Kidney epithelial cell (primary cell): Measurements from ENCODE around the gene MYO1F. TPM values are rescaled to one million over a fixed set of nuclear protein-coding genes. Genes with fewer than 3 reads are reported as not detected.

Experiments used
- DNase-seq: peaks from one replicate; pipeline ENCODE4 v3.0.0-alpha.2; 2010; ENCODE audit warnings: low read depth
- H3K27me3 ChIP-seq: 2 replicates; pipeline ENCODE4 v1.6.0; 2011; ENCODE audit warnings: low read length; ENCODE audit not compliant: control insufficient read depth, insufficient read depth
- H3K36me3 ChIP-seq: 2 replicates; pipeline ENCODE4 v1.5.1; 2011; ENCODE audit warnings: low read length; ENCODE audit not compliant: control insufficient read depth, insufficient read depth
- H3K4me3 ChIP-seq: 2 replicates; pipeline ENCODE4 v1.5.1; 2011; ENCODE audit warnings: low read depth, mild to moderate bottlenecking, control low read depth, low read length
- total RNA-seq: library from RNA; depleted of rRNA; stranded (reverse); fragments of >200 nt; gene quantifications from 2 replicates; pipeline ENCODE4 v1.2.3, GENCODE V29; 2015
- TF ChIP-seq, protein P1 (sequence below): IDR thresholded peaks from 2 replicates; pipeline ENCODE4 v1.5.1; 2011; ENCODE audit warnings: mild to moderate bottlenecking, moderate library complexity, low read length, control low read depth, inconsistent platforms; ENCODE audit not compliant: insufficient read depth, poor library complexity, severe bottlenecking

MYO1F gene
- total RNA-seq, 1 donor from 2014 or later: 0.08 TPM

DNA sequence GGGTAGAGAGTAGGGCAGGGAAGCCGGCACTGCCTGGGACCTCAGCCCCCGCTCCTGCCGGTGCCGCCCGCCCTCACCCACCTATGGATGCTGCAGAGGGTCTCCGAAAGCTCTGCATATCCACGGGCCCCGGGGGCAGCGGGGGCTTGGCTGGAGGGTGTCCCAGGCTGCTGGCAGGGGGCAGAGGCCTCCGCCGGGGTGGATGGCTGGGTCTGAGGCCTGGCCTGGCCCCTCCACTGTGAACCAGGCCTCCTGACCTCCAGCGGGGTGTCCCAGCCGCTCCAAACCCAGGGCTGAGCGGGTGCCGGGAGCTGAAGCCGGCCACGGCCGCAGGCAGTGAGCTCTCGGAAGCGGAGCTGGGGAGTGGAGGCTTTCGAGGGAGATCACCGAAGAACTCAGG is 78.9 kb downstream of the MYO1F start:
- H3K4me3 ChIP-seq: no peak overlapping the region
- DNase-seq: no peak
- no peaks in the 10 kb centered on the region for H3K36me3 ChIP-seq
- TF ChIP-seq, protein P1, sequence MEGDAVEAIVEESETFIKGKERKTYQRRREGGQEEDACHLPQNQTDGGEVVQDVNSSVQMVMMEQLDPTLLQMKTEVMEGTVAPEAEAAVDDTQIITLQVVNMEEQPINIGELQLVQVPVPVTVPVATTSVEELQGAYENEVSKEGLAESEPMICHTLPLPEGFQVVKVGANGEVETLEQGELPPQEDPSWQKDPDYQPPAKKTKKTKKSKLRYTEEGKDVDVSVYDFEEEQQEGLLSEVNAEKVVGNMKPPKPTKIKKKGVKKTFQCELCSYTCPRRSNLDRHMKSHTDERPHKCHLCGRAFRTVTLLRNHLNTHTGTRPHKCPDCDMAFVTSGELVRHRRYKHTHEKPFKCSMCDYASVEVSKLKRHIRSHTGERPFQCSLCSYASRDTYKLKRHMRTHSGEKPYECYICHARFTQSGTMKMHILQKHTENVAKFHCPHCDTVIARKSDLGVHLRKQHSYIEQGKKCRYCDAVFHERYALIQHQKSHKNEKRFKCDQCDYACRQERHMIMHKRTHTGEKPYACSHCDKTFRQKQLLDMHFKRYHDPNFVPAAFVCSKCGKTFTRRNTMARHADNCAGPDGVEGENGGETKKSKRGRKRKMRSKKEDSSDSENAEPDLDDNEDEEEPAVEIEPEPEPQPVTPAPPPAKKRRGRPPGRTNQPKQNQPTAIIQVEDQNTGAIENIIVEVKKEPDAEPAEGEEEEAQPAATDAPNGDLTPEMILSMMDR: no peak
- H3K27me3 ChIP-seq: peaks cover 2% of the 10 kb centered on the region

DNA sequence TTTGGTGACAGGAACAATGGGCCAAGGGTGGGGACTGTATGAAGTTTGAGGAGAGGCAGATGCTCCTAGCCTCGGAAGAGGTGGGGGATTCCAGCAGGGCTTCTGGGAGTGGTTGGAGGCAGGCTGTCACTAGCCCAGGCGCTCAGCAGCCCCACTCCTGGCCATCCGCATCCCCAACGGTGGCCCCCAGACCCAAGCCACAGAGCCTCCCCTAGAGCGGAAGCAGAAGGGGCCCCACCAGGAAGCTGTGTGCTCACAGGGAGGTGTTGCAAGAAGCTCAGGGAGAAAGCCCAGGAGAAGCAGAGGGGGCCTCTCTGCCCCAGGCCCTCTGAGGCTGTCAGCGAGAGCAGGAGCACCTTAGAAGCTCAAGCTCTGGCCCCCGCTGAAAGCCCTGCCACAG is 83.1 kb downstream of the MYO1F start:
- TF ChIP-seq, protein P1: no peak
- H3K27me3 ChIP-seq: no peaks in the 10 kb centered on the region
- DNase-seq: no peak
- no peaks in the 10 kb centered on the region for H3K36me3 ChIP-seq
- no peak overlapping the region for H3K4me3 ChIP-seq

DNA sequence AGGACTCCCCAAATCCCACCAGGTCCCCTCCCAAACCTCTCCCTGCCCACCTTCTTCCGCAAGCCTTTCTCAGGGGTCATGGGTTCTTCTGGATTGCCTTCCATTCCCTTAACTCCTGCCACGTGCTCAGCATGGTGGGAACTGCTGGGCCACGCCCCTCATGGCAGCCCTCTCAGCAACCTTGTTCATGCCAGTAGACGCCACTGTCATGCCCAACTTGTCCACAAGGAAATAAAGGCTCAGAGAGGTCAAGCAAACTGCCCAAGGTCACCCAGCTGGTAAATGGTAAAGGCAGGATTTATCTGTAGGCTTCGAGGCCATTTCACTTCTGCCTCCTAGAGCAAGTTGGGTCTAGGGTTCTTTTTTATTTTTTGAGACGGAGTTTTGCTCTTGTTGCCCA is 85.7 kb downstream of the MYO1F start:
- Histone ChIP-seq H3K36me3 (peaks cover 2% of the 10 kb centered on the region), H3K27me3 (no peaks in the 10 kb centered on the region), H3K4me3 (no peak overlapping the region)
- TF ChIP-seq, protein P1: no peak
- no peak for DNase-seq

DNA sequence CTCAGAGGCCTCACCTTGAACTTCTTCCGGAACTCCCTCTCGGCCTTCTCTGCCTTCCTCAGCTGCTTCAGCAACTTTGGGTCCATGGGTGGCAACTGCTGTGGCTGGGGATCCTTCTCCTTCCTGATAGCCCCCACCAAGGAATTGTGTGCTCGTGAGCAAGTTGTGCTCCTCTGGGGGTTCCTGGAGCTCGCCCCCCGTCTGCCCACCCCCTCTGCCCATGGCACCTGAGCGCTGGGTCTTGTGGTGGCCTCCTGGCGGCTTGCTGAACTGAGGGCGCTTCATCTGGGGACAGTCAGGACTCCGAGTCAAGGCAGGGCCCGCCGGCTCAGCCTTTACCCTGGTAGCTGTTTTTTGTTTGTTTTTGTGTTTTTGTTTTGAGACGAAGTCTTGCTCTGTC is 86.4 kb downstream of the MYO1F start:
- peaks cover 2% of the 10 kb centered on the region for H3K36me3 ChIP-seq
- H3K27me3 ChIP-seq: no peaks in the 10 kb centered on the region
- TF ChIP-seq, protein P1: no peak
- H3K4me3 ChIP-seq: no peak overlapping the region
- no peak for DNase-seq

DNA sequence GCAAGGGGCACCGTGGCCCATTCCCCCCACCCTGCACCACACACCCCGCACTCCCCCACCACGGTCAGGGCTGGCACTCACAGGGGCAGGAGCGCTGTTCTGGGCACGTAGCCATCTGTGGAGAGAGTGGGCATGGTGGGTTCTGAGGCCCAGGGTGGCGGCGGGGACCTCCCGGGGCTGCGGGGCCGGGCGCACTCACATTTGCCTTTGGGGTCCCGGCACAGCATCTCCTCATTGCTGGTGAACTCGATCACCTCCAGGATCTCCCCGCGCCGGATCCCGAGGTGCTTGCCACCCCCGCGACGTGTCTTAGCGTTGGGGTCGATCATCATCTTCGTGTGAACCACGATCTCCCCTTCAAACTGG is 86.9 kb downstream of the MYO1F start:
- TF ChIP-seq, protein P1: no peak
- Histone ChIP-seq H3K4me3 (no peak overlapping the region), H3K36me3 (peaks cover 2% of the 10 kb centered on the region), H3K27me3 (no peaks in the 10 kb centered on the region)
- no peak for DNase-seq

DNA sequence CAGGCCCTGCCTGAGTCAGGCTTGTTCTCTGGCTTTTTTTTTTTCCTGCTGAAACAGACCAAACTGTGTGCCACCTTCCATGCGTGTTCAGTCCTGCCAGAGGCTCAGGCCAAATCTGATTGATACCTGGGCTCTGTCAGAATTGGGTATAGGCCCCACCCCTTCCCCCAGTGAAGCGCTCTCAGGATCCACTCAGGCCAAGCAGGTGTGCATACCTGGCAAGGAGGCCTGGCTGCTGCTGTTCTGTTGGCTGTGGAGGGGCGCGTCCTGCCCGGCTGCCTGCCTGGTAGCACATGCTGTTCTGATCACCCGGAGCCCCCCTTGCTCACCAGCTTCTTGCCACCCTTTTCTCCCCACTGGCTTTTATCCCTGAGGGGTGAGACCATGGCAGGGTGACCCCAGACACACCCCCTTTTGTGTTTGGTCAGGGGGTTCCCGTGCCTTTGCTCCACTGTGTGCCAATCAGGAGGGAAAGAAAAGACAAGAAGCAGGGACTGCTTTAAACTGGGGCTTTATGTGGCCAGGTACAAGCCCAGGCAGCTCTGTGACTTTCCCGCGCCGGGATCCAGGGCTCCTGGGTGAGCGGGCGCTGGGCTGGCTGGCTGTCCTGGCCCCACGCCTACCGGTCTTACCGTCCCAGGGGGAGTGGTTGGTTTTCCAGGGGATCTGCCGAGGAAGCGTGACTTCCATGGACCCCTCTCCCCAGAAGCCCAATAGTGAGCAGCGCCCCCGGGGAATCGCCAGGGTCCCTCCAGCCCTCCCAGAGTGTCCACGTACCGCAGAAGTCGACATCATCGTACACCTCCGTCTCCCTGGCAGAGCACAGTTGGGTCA is 87.5 kb downstream of the MYO1F start:
- Histone ChIP-seq H3K4me3 (no peak overlapping the region), H3K36me3 (peaks cover 3% of the 10 kb centered on the region), H3K27me3 (no peaks in the 10 kb centered on the region)
- TF ChIP-seq, protein P1: no peak
- DNase-seq: no peak
